GM10248 (cell line): Measurements from ENCODE around the gene LEMD2.
A peak's percentile ranks its signal among the peaks of the same experiment; 100 is the strongest.

Experiments
- CTCF ChIA-PET: fragments of 300-600 bp; sonication (Branson Sonifier 250); formaldehyde crosslinking; extraction: SDS; loops from one replicate; lab custom pipeline; 2021; ENCODE audit warnings: antibody characterized with exemption; lab: Yijun Ruan, JAX
- POLR2A ChIA-PET: fragments of 350-650 bp; sonication (Branson Sonifier 250); formaldehyde crosslinking; extraction: SDS; loops from one replicate; lab custom pipeline; 2020; ENCODE audit warnings: antibody characterized with exemption; lab: Yijun Ruan, JAX
- DNase-seq: peaks from one replicate; pipeline ENCODE4 v3.0.0; 2012; ENCODE audit errors: extremely low spot score
- CTCF ChIP-seq: IDR thresholded peaks from 2 replicates; pipeline ENCODE4 v1.5.1; 2012; ENCODE audit warnings: mild to moderate bottlenecking, low read depth; ENCODE audit errors: extremely low read depth, missing control alignments, control extremely low read depth

Gene LEMD2

GRCh38 chr6:33812669-33813068 lies 23.7 kb upstream of the LEMD2 start:
- TF ChIP-seq CTCF, result no peak
- CTCF ChIA-PET, result interaction anchor here (1.0 to 1.9 kb wide), 4 partner anchors 20 to 243 kb away, joined by 3 to 6 read pairs (median 3); no protein-coding TSS in a partner anchor
- peak; percentile 65 for DNase-seq
- POLR2A ChIA-PET, result no interaction called here

- POLR2A ChIA-PET, result no interaction called here
Observed at GRCh38 chr6:33809594-33809993, 20.7 kb upstream of the LEMD2 start.

DNA sequence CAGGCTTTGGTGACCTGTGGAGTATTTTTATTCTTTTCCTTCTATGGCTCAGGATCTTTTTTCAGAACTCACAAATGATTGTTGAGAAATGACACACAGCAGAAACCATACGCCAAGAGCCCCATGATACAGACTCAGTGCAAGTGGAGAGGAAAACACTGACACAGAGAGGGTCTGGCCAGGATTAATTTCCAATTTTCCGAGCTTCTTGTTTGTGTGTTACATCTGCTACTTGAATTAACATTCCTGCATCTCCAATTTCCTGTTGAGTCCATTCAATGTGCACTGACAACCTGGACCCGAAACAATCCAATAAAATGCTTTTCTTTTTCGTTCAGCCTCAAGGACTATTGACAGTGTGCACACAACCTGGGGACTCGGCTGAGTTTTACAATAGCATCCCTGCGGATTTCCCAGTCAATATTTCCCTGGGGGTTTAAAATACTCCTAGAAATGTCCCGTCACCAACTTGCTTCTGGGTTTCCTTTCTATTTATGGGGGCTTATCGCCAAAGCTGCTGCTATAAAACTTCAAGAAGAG lies 19.8 kb upstream of the LEMD2 start:
- POLR2A ChIA-PET, result no interaction called here
- no peak for DNase-seq
- CTCF ChIA-PET, result no interaction called here
- TF ChIP-seq CTCF, result no peak

More at GRCh38 chr6:33809594-33809993, 20.7 kb upstream of the LEMD2 start:
- no peak for TF ChIP-seq CTCF
- CTCF ChIA-PET, result no interaction called here
- DNase-seq, result no peak

GRCh38 chr6:33807606-33808005 lies 18.7 kb upstream of the LEMD2 start:
- ChIA-PET POLR2A (no interaction called here), CTCF (no interaction called here)
- DNase-seq, result no peak
- no peak for TF ChIP-seq CTCF

- CTCF ChIA-PET, result interaction anchor here (1.2 kb wide), 1 partner anchor 221 kb away, joined by 3 read pairs; no protein-coding TSS in a partner anchor
- POLR2A ChIA-PET, result no interaction called here
- TF ChIP-seq CTCF, result no peak
- no peak for DNase-seq
Observed at GRCh38 chr6:33806841-33807240, 17.9 kb upstream of the LEMD2 start.

DNA sequence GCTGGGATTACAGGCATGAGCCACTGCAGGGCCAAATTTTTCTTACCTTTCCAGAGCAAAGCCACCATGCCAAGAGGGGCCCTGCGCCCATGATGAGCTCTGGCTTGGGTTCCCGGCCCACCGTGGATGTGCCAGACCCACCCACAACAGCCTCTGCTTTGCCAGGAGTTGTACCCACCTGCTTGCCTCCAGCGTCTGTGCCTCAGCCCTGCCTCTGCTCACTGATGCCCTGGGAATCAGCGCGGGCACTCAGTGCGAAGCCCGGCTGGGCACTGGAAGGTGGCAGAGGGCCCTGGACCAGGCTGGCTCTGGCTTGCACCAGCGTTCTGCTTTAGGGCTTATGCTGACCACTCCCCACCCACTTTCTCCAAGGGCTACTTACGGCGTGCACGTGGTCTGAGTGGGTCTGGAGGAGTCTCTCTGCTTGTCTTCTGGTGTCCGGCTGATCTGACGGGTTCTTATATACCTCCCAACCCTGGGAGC lies 14.7 kb upstream of the LEMD2 start, which contains the start of gene MLN:
MLN (minus strand) TSS at position 433 of the 483 bp plus-strand sequence. CDS start 2,840 bp downstream, outside the sequence.
- CTCF ChIA-PET, result no interaction called here
- no peak for DNase-seq
- POLR2A ChIA-PET, result no interaction called here
- no peak for TF ChIP-seq CTCF
